Natural killer cell (primary cell): Measurements from ENCODE around the gene PCARE. TPM values are rescaled to one million over a fixed set of nuclear protein-coding genes. Genes with fewer than 3 reads are reported as not detected.

Experiments used
- ATAC-seq, 3 donors: fragments of 150-1000 bp in 2 of 3; fragments of 200-7000 bp in 1 of 3; cut with Tn5 transposase; 1 replicate in 1 of 3; 2 replicates in 2 of 3; pipeline ENCODE4 v1.10.0; 2021; ENCODE audit warnings: mild to moderate bottlenecking in 2 of 3, moderate library complexity in 2 of 3
- DNase-seq, 2 donors: peaks; one replicate each; pipeline versions ENCODE4 v3.0.0 to v3.0.0-alpha.2; 2013 to 2021; ENCODE audit warnings: mixed read lengths in 1 of 2
- H3K27ac ChIP-seq: one replicate; pipeline ENCODE4 v1.5.1; 2013; ENCODE audit warnings: mild to moderate bottlenecking, low read length
- H3K27me3 ChIP-seq: one replicate; pipeline ENCODE4 v1.6.1; 2013; ENCODE audit warnings: low read length; ENCODE audit not compliant: control insufficient read depth, insufficient read depth
- H3K36me3 ChIP-seq: one replicate; pipeline ENCODE4 v1.6.1; 2013; ENCODE audit warnings: low read length; ENCODE audit not compliant: control insufficient read depth, insufficient read depth
- H3K4me1 ChIP-seq: one replicate; pipeline ENCODE4 v1.6.1; 2013; ENCODE audit warnings: low read length; ENCODE audit not compliant: control insufficient read depth, insufficient read depth
- H3K4me3 ChIP-seq: one replicate; pipeline ENCODE4 v1.5.1; 2013; ENCODE audit warnings: low read length
- H3K9me3 ChIP-seq: one replicate; pipeline ENCODE4 v1.6.1; 2013; ENCODE audit warnings: low read length; ENCODE audit not compliant: control insufficient read depth, insufficient read depth
- H3K27ac Mint-ChIP-seq, 2 donors: one replicate each; pipeline ENCODE4 v1.8.0; 2022; ENCODE audit warnings: mild to moderate bottlenecking in 2 of 2, mixed read lengths in 2 of 2, moderate library complexity in 1 of 2
- H3K27me3 Mint-ChIP-seq, 2 donors: one replicate each; pipeline ENCODE4 v1.8.0; 2022; ENCODE audit warnings: low read depth in 2 of 2, mixed read lengths in 2 of 2
- H3K36me3 Mint-ChIP-seq: one replicate; pipeline ENCODE4 v1.8.0; 2022; ENCODE audit warnings: mixed read lengths
- H3K4me1 Mint-ChIP-seq, 2 donors: one replicate each; pipeline ENCODE4 v1.8.0; 2022; ENCODE audit warnings: mixed read lengths in 2 of 2
- H3K4me3 Mint-ChIP-seq: one replicate; pipeline ENCODE4 v1.8.0; 2022; ENCODE audit warnings: mild to moderate bottlenecking, moderate library complexity, mixed read lengths
- H3K9me3 Mint-ChIP-seq, 2 donors: one replicate each; pipeline ENCODE4 v1.8.0; 2022; ENCODE audit warnings: mixed read lengths in 2 of 2
- CTCF ChIP-seq: fragments of 200-600 bp; IDR thresholded peaks from one replicate; pipeline ENCODE4 v1.8.0; 2022; ENCODE audit warnings: antibody characterized with exemption
- WGBS: methylation state at CpG from one replicate; pipeline ENCODE4 v1.1.7; 2013; ENCODE audit warnings: missing lambda C conversion rate; ENCODE audit not compliant: insufficient coverage; 5-methylcytosine and 5-hydroxymethylcytosine counted together
- intact Hi-C: fragments of 100-400 bp; cut with micrococcal nuclease; formaldehyde crosslinking; loops from one replicate; pipeline ENCODE4 v1.14.2; 2022
- total RNA-seq, 4 donors: library from RNA; stranded (reverse); fragments of 120-200 nt in 1 of 4; gene quantifications; one replicate each; pipeline versions ENCODE4 v1.2.3 to v1.2.4, GENCODE V29; 2013 to 2022

The PCARE gene
- total RNA-seq, 3 donors from 2014 or later (not counting 1 experiment from before 2014, with no cell fraction given) = not detected

DNA sequence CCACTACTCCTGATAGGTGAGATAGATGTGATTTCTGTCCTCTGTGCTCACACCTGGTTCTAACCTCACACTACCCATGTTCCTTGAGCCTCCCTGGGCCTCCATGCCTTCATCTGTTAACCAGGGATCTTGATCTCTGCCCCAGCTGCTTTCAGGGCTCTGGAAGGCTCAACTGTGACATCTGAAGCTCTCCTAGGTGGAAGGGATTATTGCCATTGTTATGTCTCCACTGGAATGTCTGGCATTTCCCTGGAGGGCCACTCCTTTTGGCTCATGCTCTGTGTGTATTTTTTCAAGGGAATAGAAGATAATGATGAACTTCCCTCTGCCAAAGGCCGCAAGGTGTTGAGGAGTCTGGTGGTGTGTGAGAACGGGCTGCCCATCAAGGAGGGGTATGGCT, 41.2 kb downstream of the PCARE start:
- peak overlapping the region in 1 of 2 donors; percentile 71 for H3K27ac Mint-ChIP-seq
- no peak for DNase-seq
- peaks cover 18% of the 10 kb centered on the region for H3K4me1 ChIP-seq
- no peak overlapping the region for H3K4me3 ChIP-seq
- H3K36me3 Mint-ChIP-seq = peaks cover 14% of the 10 kb centered on the region
- no peaks in the 10 kb centered on the region for H3K9me3 ChIP-seq
- no peak for ATAC-seq
- no peak for TF ChIP-seq CTCF
- H3K9me3 Mint-ChIP-seq = no peaks in the 10 kb centered on the region
- no peak overlapping the region for H3K4me3 Mint-ChIP-seq
- 100% methylated on average over 2 of the region's 2 CpGs for WGBS
- H3K27me3 Mint-ChIP-seq = no peaks in the 10 kb centered on the region
- intact Hi-C loops = no loop called here
- peaks cover 42 to 47% of the 10 kb centered on the region in 2 donors for H3K4me1 Mint-ChIP-seq
- H3K27me3 ChIP-seq = no peaks in the 10 kb centered on the region
- peaks cover 19% of the 10 kb centered on the region for H3K36me3 ChIP-seq
- no peak overlapping the region for H3K27ac ChIP-seq

DNA sequence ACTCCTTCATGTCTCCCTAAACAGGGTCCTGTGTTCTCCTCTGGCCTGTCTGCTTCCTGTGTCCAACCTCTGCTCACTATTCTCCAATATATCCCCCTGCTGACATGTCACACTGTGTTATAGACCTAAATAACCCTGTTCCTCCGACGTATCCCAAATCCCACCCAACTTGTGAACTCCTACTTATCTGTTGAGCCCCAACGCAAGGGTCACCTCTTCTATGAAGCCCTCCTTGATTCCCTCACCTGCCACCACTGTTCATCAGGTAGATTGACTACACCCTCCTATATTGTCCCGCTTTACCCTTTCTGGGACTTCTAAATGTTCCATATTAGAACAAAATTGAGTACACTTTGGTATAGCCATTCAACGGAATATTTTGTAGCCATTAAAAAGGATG, 42.1 kb downstream of the PCARE start:
- H3K9me3 Mint-ChIP-seq = no peaks in the 10 kb centered on the region
- Histone ChIP-seq H3K4me1 (peaks cover 18% of the 10 kb centered on the region), H3K36me3 (peaks cover 24% of the 10 kb centered on the region), H3K9me3 (no peaks in the 10 kb centered on the region), H3K4me3 (no peak overlapping the region), H3K27ac (no peak overlapping the region), H3K27me3 (no peaks in the 10 kb centered on the region)
- no peak for TF ChIP-seq CTCF
- ATAC-seq = no peak
- intact Hi-C loops = no loop called here
- H3K27me3 Mint-ChIP-seq = no peaks in the 10 kb centered on the region
- H3K36me3 Mint-ChIP-seq = peaks cover 17% of the 10 kb centered on the region
- peaks cover 42 to 47% of the 10 kb centered on the region in 2 donors for H3K4me1 Mint-ChIP-seq
- WGBS = 98% methylated on average over 5 of the region's 5 CpGs
- H3K27ac Mint-ChIP-seq = no peak overlapping the region
- no peak for DNase-seq
- H3K4me3 Mint-ChIP-seq = no peak overlapping the region

DNA sequence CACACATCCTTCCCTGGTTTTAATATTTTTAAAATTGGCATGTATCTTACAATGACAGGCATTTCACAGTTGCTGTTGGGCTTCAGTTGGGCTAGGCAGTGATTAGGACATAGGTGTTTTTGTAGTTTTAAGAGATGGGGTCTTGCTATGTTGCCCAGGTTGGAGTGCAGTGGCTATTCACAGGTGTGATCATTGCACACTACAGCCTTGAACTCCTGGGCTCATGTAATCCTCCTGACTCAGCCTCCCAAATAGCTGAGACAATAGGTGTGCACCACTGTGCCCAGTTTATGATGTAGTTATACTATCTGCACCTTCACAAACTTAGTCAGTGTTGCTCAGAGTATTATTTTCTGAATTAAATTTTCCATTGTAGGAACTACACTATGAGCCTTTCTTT, 43.3 kb downstream of the PCARE start:
- peaks cover 18% of the 10 kb centered on the region for H3K36me3 Mint-ChIP-seq

More for the DNA sequence above, 43.3 kb downstream of the PCARE start:
- Histone ChIP-seq H3K27ac (no peak overlapping the region), H3K4me3 (no peak overlapping the region), H3K9me3 (no peaks in the 10 kb centered on the region), H3K4me1 (peaks cover 18% of the 10 kb centered on the region), H3K36me3 (peaks cover 26% of the 10 kb centered on the region), H3K27me3 (no peaks in the 10 kb centered on the region)
- H3K4me1 Mint-ChIP-seq = peaks cover 32 to 37% of the 10 kb centered on the region in 2 donors
- H3K9me3 Mint-ChIP-seq = no peaks in the 10 kb centered on the region
- intact Hi-C loops = no loop called here
- no peaks in the 10 kb centered on the region for H3K27me3 Mint-ChIP-seq
- no peak for TF ChIP-seq CTCF
- ATAC-seq = no peak
- H3K27ac Mint-ChIP-seq = peak overlapping the region in 1 of 2 donors; percentile 64
- DNase-seq = no peak
- H3K4me3 Mint-ChIP-seq = no peak overlapping the region
